ENCODE measurements around the gene SYT12. TPM values are rescaled to one million over a fixed set of nuclear protein-coding genes. Genes with fewer than 3 reads are reported as not detected.
A peak's percentile ranks its signal among the peaks of the same experiment; 100 is the strongest.

SYT12 gene
- total and polyA plus RNA-seq, 9 of the 15 experiments (the other 6 are each of a cell fraction or from before 2014, with no cell fraction given), result 0.03 to 0.11 (median 0.03) TPM; not detected in 4

DNA sequence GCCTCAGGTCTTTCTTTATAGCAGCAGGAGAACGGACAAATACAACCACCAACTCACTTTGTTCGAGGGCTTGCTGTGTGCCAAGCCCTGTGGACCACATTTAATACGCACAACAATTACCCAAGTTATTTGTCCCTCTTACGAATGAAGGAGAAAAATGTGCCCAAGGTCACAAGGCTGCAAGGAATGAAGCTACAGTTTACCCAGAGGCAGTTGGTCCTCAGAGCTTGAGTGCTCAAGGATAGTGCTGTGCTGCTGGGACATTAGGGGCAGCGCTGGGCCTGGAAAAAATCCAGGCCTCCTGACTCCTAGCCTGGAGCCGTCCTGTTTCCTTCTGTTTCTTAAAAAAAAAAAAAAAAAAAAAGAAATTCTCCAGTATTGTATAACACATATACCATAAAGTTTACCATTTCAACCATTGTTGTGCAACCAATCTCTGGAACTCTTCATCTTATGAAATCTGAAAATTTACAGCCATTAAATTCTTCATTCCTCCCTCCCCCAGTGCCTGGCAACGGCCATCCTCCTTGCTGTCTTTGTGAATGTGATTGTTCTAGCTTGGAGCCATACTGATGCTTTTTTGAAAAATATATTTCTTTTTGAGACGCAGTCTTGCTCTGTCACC lies 48.9 kb upstream of the SYT12 start:
- no peak overlapping the region; a peak in 1 of 4 replicates for H3K9ac ChIP-seq (ENCODE audit: insufficient read depth in 1 of 2, low read depth in 2 of 2, low read length in 2 of 2)
- H3K9me3 ChIP-seq (replicated peaks; ENCODE audit: control insufficient read depth, insufficient read depth, low read depth, low read length), result no peaks in the 10 kb centered on the region
- no peaks in the 10 kb centered on the region for H3K9me1 ChIP-seq (ENCODE audit: control insufficient read depth, insufficient read depth, low read length)
- FAIRE-seq (no peak), DNase-seq (ENCODE audit: extremely low read depth in 1 of 4, low spot score in 3 of 4) (no peak), ATAC-seq (no peak)
- no peaks in the 10 kb centered on the region for H4K20me1 ChIP-seq (replicated peaks; ENCODE audit: control insufficient read depth, insufficient read depth, low read length)
- intact Hi-C loops (cut with micrococcal nuclease) (no loop called here), in situ Hi-C loops (cut with MboI) (no loop called here)
- H3K27ac ChIP-seq (ENCODE audit: extremely low read depth, low read depth, low read length), result no peak overlapping the region
- no TSS peak for BruUV-seq (replicated peaks)
- H3K27me3 ChIP-seq (ENCODE audit: control insufficient read depth in 2 of 2, insufficient read depth in 2 of 2, low read length in 2 of 2), result no peaks in the 10 kb centered on the region
- H3K36me3 ChIP-seq (ENCODE audit: control insufficient read depth, insufficient read depth, low read length), result no peaks in the 10 kb centered on the region
- POLR2A ChIA-PET, result no interaction called here
- 79% methylated on average over 8 of the region's 8 CpGs for WGBS (ENCODE audit: insufficient coverage, low coverage, missing lambda C conversion rate)
- H3K4me3 ChIP-seq, result no peak overlapping the region
- H3K79me2 ChIP-seq (ENCODE audit: control insufficient read depth, insufficient read depth, low read length), result no peaks in the 10 kb centered on the region
- H3K4me2 ChIP-seq (ENCODE audit: insufficient read depth, low read length), result no peak overlapping the region
- no peak overlapping the region for H2AFZ ChIP-seq (ENCODE audit: low read depth, low read length)
- CTCF ChIA-PET (ENCODE audit: low intra/inter-chr PET ratio), result interaction anchor here (2.2 kb wide), 1 partner anchor 279 kb away, joined by 11 read pairs; no protein-coding TSS in a partner anchor
- peak; percentile 61 for TF ChIP-seq CEBPB (tag; IDR thresholded peaks at IDR 0.05)
- TF ChIP-seq, protein P1, sequence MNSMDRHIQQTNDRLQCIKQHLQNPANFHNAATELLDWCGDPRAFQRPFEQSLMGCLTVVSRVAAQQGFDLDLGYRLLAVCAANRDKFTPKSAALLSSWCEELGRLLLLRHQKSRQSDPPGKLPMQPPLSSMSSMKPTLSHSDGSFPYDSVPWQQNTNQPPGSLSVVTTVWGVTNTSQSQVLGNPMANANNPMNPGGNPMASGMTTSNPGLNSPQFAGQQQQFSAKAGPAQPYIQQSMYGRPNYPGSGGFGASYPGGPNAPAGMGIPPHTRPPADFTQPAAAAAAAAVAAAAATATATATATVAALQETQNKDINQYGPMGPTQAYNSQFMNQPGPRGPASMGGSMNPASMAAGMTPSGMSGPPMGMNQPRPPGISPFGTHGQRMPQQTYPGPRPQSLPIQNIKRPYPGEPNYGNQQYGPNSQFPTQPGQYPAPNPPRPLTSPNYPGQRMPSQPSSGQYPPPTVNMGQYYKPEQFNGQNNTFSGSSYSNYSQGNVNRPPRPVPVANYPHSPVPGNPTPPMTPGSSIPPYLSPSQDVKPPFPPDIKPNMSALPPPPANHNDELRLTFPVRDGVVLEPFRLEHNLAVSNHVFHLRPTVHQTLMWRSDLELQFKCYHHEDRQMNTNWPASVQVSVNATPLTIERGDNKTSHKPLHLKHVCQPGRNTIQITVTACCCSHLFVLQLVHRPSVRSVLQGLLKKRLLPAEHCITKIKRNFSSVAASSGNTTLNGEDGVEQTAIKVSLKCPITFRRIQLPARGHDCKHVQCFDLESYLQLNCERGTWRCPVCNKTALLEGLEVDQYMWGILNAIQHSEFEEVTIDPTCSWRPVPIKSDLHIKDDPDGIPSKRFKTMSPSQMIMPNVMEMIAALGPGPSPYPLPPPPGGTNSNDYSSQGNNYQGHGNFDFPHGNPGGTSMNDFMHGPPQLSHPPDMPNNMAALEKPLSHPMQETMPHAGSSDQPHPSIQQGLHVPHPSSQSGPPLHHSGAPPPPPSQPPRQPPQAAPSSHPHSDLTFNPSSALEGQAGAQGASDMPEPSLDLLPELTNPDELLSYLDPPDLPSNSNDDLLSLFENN (IDR thresholded peaks at IDR 0.05; ENCODE audit: low read depth in 2 of 2, low read length in 2 of 2), result no peak
- peaks cover 0 to 14% of the 10 kb centered on the region in 2 experiments; a peak in 3 of 5 replicates for H3K4me1 ChIP-seq (replicated peaks in 1 of 2; ENCODE audit: control insufficient read depth in 2 of 2, insufficient read depth in 2 of 2, low read length in 2 of 2)

All from K562 (cell line).